WTC11 (cell line): ENCODE measurements around the gene VASN. TPM values are rescaled to one million over a fixed set of nuclear protein-coding genes. Genes with fewer than 3 reads are reported as not detected.

Experiments
- AR ChIP-seq: fragments of 250-450 bp; sonication (Bioruptor Pico); IDR thresholded peaks from 2 replicates; pipeline ENCODE4 v1.9.0; 2021; ENCODE audit warnings: mild to moderate bottlenecking
- ATF2 ChIP-seq: sonication (generic); formaldehyde crosslinking; IDR thresholded peaks from 2 replicates; pipeline ENCODE4 v1.8.1; 2022; ENCODE audit warnings: low read depth, missing genetic modification reagents, borderline replicate concordance
- E2F4 ChIP-seq: sonication (generic); formaldehyde crosslinking; IDR thresholded peaks from 2 replicates; pipeline ENCODE4 v1.8.1; 2022; ENCODE audit warnings: low read depth, mild to moderate bottlenecking, moderate library complexity, missing genetic modification reagents, borderline replicate concordance
- ETV6 ChIP-seq: sonication (generic); formaldehyde crosslinking; IDR thresholded peaks from 2 replicates; pipeline ENCODE4 v1.8.1; 2022; ENCODE audit warnings: mild to moderate bottlenecking, missing genetic modification reagents
- FOXP4 ChIP-seq: sonication (generic); formaldehyde crosslinking; IDR thresholded peaks from 2 replicates; pipeline ENCODE4 v1.8.0; 2022; ENCODE audit warnings: mild to moderate bottlenecking, missing genetic modification reagents
- GABPB1 ChIP-seq: sonication (generic); formaldehyde crosslinking; IDR thresholded peaks from 2 replicates; pipeline ENCODE4 v1.8.1; 2023; ENCODE audit warnings: mild to moderate bottlenecking, missing genetic modification reagents
- IRF1 ChIP-seq: sonication (generic); formaldehyde crosslinking; IDR thresholded peaks from 2 replicates; pipeline ENCODE4 v1.8.0; 2023; ENCODE audit warnings: missing genetic modification reagents
- IRF2 ChIP-seq: sonication (generic); formaldehyde crosslinking; IDR thresholded peaks from 2 replicates; pipeline ENCODE4 v1.8.0; 2022; ENCODE audit warnings: low read depth, missing genetic modification reagents, borderline replicate concordance
- JUN ChIP-seq: sonication (generic); formaldehyde crosslinking; IDR thresholded peaks from 2 replicates; pipeline ENCODE4 v1.8.0; 2023; ENCODE audit warnings: mild to moderate bottlenecking, missing genetic modification reagents
- MLX ChIP-seq: sonication (generic); formaldehyde crosslinking; IDR thresholded peaks from 2 replicates; pipeline ENCODE4 v1.8.1; 2023; ENCODE audit warnings: mild to moderate bottlenecking, missing genetic modification reagents, moderate library complexity
- NFATC4 ChIP-seq: fragments of 250-450 bp; sonication (Bioruptor Pico); IDR thresholded peaks from 2 replicates; pipeline ENCODE4 v1.9.0; 2021; ENCODE audit warnings: mild to moderate bottlenecking
- NFE2L1 ChIP-seq: sonication (generic); formaldehyde crosslinking; IDR thresholded peaks from 2 replicates; pipeline ENCODE4 v1.8.1; 2023; ENCODE audit warnings: missing genetic modification reagents
- NR1H2 ChIP-seq: sonication (generic); formaldehyde crosslinking; IDR thresholded peaks from 2 replicates; pipeline ENCODE4 v1.9.0; 2021; ENCODE audit warnings: mild to moderate bottlenecking, moderate library complexity, missing genetic modification reagents
- PREB ChIP-seq: sonication (generic); formaldehyde crosslinking; IDR thresholded peaks from 2 replicates; pipeline ENCODE4 v1.8.1; 2022; ENCODE audit warnings: mild to moderate bottlenecking, missing genetic modification reagents, moderate library complexity, borderline replicate concordance
- PRRX2 ChIP-seq: fragments of 250-450 bp; sonication (Bioruptor Pico); IDR thresholded peaks from 2 replicates; pipeline ENCODE4 v1.8.0; 2021; ENCODE audit warnings: mild to moderate bottlenecking
- RELA ChIP-seq: sonication (generic); formaldehyde crosslinking; IDR thresholded peaks from 2 replicates; pipeline ENCODE4 v1.8.1; 2022; ENCODE audit warnings: missing genetic modification reagents, mild to moderate bottlenecking, borderline replicate concordance
- SP1 ChIP-seq: sonication (generic); formaldehyde crosslinking; conservative IDR thresholded peaks from 2 replicates; pipeline ENCODE4 v1.8.1; 2022; ENCODE audit warnings: missing genetic modification reagents
- TCF7 ChIP-seq: sonication (generic); formaldehyde crosslinking; IDR thresholded peaks from 2 replicates; pipeline ENCODE4 v1.8.0; 2022; ENCODE audit warnings: mild to moderate bottlenecking, low read depth, missing genetic modification reagents, moderate library complexity
- TP53 ChIP-seq: sonication (generic); formaldehyde crosslinking; IDR thresholded peaks from 2 replicates; pipeline ENCODE4 v1.8.1; 2023; ENCODE audit warnings: mild to moderate bottlenecking, missing genetic modification reagents
- USF1 ChIP-seq: sonication (generic); formaldehyde crosslinking; IDR thresholded peaks from 2 replicates; pipeline ENCODE4 v1.8.0; 2022; ENCODE audit warnings: mild to moderate bottlenecking, missing genetic modification reagents
- ZNF317 ChIP-seq: sonication (generic); formaldehyde crosslinking; IDR thresholded peaks from 2 replicates; pipeline ENCODE4 v1.8.1; 2023; ENCODE audit warnings: low read depth, mild to moderate bottlenecking, moderate library complexity, missing genetic modification reagents, borderline replicate concordance
- ZNF396 ChIP-seq: fragments of 250-450 bp; sonication (Bioruptor Pico); IDR thresholded peaks from 2 replicates; pipeline ENCODE4 v1.8.0; 2021; ENCODE audit warnings: mild to moderate bottlenecking, moderate library complexity, borderline replicate concordance
- ZNF416 ChIP-seq: fragments of 250-450 bp; sonication (Bioruptor Pico); IDR thresholded peaks from 2 replicates; pipeline ENCODE4 v1.9.0; 2021; ENCODE audit warnings: mild to moderate bottlenecking, inconsistent platforms
- ZNF425 ChIP-seq: fragments of 250-450 bp; sonication (Bioruptor Pico); conservative IDR thresholded peaks from 2 replicates; pipeline ENCODE4 v1.9.0; 2021; ENCODE audit warnings: mild to moderate bottlenecking
- total RNA-seq: library from RNA; stranded (reverse); gene quantifications from 3 replicates; pipeline ENCODE4 v1.2.3, GENCODE V29; 2021

The VASN gene
- total RNA-seq, 1 experiment from 2014 or later: 8.0 TPM

- TF ChIP-seq IRF1 (no peak), ATF2 (CRISPR knock-in tag) (no peak), ETV6 (CRISPR knock-in tag) (no peak), MLX (CRISPR knock-in tag) (no peak), NFE2L1 (CRISPR knock-in tag) (0 out of 2 replicates have a peak, but pooled peaks have one; percentile 49), NR1H2 (CRISPR knock-in tag) (no peak), PREB (CRISPR knock-in tag) (0 out of 2 replicates have a peak, but pooled peaks have one; percentile 13), SP1 (peak; percentile 63), PRRX2 (no peak), TP53 (CRISPR knock-in tag) (no peak; the same call in 1 of the 2 replicates), ZNF317 (CRISPR knock-in tag) (no peak), IRF2 (CRISPR knock-in tag) (0 out of 2 replicates have a peak, but pooled peaks have one; percentile 62), ZNF416 (CRISPR knock-in tag) (0 out of 2 replicates have a peak, but pooled peaks have one; percentile 16), E2F4 (no peak), RELA (peak; percentile 60; the same call in 1 of the 2 replicates), USF1 (CRISPR knock-in tag) (no peak), TCF7 (CRISPR knock-in tag) (0 out of 2 replicates have a peak, but pooled peaks have one; percentile 34), ZNF425 (no peak), NFATC4 (CRISPR knock-in tag) (no peak), AR (CRISPR knock-in tag) (no peak), GABPB1 (CRISPR knock-in tag) (peak; percentile 0), JUN (CRISPR knock-in tag) (no peak), FOXP4 (peak; percentile 33; the same call in 1 of the 2 replicates), ZNF396 (CRISPR knock-in tag) (no peak)
These were observed 20.6 kb upstream of the VASN start, which contains the start of gene PAM16 (continued) for GRCh38 chr16:4350787-4351659.
